Memory B cell (primary cell): ENCODE data around the gene MARK3.
A peak's percentile ranks its signal among the peaks of the same experiment; 100 is the strongest.

Source experiments
- ATAC-seq: fragments of 150-1000 bp; cut with Tn5 transposase; 2 replicates; pipeline ENCODE4 v1.10.0; 2021; ENCODE audit warnings: low read depth, mild to moderate bottlenecking, moderate library complexity
- DNase-seq, 2 donors: peaks; one replicate each; pipeline ENCODE4 v3.0.0; 2022; ENCODE audit warnings: low spot score in 2 of 2
- H3K27ac Mint-ChIP-seq: one replicate; pipeline ENCODE4 v1.8.0; 2022; ENCODE audit warnings: mild to moderate bottlenecking, moderate library complexity, mixed read lengths
- H3K27me3 Mint-ChIP-seq: one replicate; pipeline ENCODE4 v1.8.0; 2022; ENCODE audit warnings: mixed read lengths
- H3K36me3 Mint-ChIP-seq: one replicate; pipeline ENCODE4 v1.8.0; 2022; ENCODE audit warnings: mild to moderate bottlenecking, mixed read lengths
- H3K4me1 Mint-ChIP-seq: one replicate; pipeline ENCODE4 v1.8.0; 2022; ENCODE audit warnings: mixed read lengths
- H3K4me3 Mint-ChIP-seq: one replicate; pipeline ENCODE4 v1.8.0; 2022; ENCODE audit warnings: mild to moderate bottlenecking, moderate library complexity, mixed read lengths
- H3K9me3 Mint-ChIP-seq: one replicate; pipeline ENCODE4 v1.8.0; 2022; ENCODE audit warnings: mixed read lengths

MARK3 gene

DNA sequence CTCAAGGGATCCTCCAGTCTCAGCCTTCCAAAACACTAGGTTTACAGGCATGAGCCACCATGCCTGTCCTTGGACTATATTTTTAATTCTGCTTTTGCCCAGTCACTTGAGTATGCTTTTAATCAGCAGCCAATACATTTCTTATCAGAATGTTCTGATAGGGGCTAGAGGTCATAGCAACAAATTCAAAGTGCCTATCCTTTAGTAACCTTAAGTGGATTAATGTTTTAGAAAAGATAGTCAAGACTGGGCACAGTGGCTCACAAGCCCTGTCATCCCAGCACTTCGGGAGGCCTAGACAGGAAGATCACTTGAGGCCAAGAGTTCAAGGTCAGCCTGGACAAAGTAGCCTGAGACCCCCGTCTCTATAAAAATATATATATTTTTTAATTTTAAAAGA is 100.3 kb downstream of the MARK3 start:
- peaks cover 10% of the 10 kb centered on the region for H3K4me1 Mint-ChIP-seq
- ATAC-seq (no peak), DNase-seq (no peak)
- no peaks in the 10 kb centered on the region for H3K9me3 Mint-ChIP-seq
- peaks cover 12% of the 10 kb centered on the region for H3K36me3 Mint-ChIP-seq
- no peak overlapping the region for H3K27ac Mint-ChIP-seq
- H3K4me3 Mint-ChIP-seq, result no peak overlapping the region
- no peaks in the 10 kb centered on the region for H3K27me3 Mint-ChIP-seq

DNA sequence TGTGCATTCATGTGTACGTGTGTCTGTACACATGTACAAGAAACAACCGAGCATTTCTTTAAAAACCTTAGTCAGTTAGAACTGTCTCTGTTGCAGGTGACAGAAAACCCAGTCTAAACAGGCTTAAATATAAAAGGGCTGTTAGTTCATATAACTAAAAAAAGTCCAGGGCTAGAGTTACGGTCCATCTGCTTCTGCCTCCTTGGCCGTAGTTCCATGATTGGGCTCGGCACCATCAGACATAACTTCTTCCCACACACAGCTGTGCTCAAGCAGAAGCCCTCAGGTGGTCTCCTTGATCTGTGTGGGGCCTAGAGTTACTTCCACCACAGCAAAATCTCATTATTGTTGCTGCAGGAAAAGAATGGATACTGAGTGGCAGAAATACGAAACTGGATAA is 102.9 kb downstream of the MARK3 start:
- H3K27me3 Mint-ChIP-seq, result no peaks in the 10 kb centered on the region
- ATAC-seq (no peak), DNase-seq (no peak)
- H3K27ac Mint-ChIP-seq, result no peak overlapping the region
- H3K4me3 Mint-ChIP-seq, result no peak overlapping the region
- H3K9me3 Mint-ChIP-seq, result no peaks in the 10 kb centered on the region
- no peaks in the 10 kb centered on the region for H3K4me1 Mint-ChIP-seq
- H3K36me3 Mint-ChIP-seq, result peaks cover 18% of the 10 kb centered on the region

DNA sequence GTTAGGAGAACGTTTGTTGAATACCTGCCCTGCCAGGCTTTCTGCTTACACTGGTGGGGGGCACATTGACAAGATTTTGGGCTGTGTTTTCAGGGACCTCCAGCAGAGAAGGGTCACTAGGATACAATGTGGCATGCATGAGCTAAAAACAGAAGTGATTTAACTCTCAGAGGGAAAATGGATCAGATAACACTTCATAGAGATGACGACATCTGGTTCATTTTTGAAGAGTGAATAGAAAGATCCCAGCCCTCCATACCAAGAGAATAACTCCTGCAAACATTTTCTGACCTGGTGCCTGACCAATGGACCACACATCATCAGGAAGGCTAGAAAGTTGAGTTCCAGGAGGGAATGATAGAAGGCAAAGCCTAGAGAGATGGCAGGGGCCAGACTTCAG is 103.7 kb downstream of the MARK3 start:
- DNase-seq, result no peak
- Mint-ChIP-seq H3K36me3 (peaks cover 16% of the 10 kb centered on the region), H3K4me1 (no peaks in the 10 kb centered on the region), H3K4me3 (no peak overlapping the region), H3K27ac (no peak overlapping the region), H3K27me3 (no peaks in the 10 kb centered on the region), H3K9me3 (no peaks in the 10 kb centered on the region)
- ATAC-seq, result no peak

DNA sequence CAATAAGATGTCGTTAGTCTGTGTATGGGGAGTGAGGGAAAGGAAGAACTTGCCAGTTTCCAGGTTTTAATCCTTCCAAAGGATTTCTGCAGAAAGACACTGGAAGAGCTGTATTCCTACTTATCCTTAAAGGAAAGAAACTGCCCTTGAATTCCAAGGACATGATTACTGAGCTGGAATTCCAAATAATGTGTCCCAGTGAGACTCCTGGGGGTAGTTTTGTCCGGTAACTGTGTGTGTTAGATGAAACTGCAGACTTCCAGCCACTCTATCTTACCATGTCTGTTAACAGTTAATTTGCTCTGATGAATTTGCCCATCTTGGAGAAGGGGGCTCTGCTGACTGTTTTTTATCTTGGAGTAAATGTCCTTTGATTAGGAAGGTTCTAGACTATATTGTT is 104.4 kb downstream of the MARK3 start:
- no peaks in the 10 kb centered on the region for H3K4me1 Mint-ChIP-seq
- H3K27ac Mint-ChIP-seq, result no peak overlapping the region
- H3K36me3 Mint-ChIP-seq, result peaks cover 16% of the 10 kb centered on the region
- no peak overlapping the region for H3K4me3 Mint-ChIP-seq
- no peak for DNase-seq
- no peaks in the 10 kb centered on the region for H3K27me3 Mint-ChIP-seq
- no peak for ATAC-seq
- H3K9me3 Mint-ChIP-seq, result no peaks in the 10 kb centered on the region

DNA sequence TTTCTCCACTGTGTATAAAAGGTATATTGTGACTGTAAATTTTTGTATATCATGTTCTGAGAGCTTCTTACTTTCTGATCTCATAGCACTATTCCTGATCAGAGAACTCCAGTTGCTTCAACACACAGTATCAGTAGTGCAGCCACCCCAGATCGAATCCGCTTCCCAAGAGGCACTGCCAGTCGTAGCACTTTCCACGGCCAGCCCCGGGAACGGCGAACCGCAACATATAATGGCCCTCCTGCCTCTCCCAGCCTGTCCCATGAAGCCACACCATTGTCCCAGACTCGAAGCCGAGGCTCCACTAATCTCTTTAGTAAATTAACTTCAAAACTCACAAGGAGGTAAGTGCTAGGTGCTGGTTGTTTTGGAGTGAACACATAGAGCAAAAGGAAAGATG is 106.5 kb downstream of the MARK3 start:
- H3K36me3 Mint-ChIP-seq, result peaks cover 16% of the 10 kb centered on the region
- H3K4me1 Mint-ChIP-seq, result no peaks in the 10 kb centered on the region
- DNase-seq, result no peak
- no peaks in the 10 kb centered on the region for H3K9me3 Mint-ChIP-seq
- ATAC-seq, result no peak
- no peak overlapping the region for H3K4me3 Mint-ChIP-seq
- peak overlapping the region; percentile 21 for H3K27ac Mint-ChIP-seq
- H3K27me3 Mint-ChIP-seq, result no peaks in the 10 kb centered on the region

DNA sequence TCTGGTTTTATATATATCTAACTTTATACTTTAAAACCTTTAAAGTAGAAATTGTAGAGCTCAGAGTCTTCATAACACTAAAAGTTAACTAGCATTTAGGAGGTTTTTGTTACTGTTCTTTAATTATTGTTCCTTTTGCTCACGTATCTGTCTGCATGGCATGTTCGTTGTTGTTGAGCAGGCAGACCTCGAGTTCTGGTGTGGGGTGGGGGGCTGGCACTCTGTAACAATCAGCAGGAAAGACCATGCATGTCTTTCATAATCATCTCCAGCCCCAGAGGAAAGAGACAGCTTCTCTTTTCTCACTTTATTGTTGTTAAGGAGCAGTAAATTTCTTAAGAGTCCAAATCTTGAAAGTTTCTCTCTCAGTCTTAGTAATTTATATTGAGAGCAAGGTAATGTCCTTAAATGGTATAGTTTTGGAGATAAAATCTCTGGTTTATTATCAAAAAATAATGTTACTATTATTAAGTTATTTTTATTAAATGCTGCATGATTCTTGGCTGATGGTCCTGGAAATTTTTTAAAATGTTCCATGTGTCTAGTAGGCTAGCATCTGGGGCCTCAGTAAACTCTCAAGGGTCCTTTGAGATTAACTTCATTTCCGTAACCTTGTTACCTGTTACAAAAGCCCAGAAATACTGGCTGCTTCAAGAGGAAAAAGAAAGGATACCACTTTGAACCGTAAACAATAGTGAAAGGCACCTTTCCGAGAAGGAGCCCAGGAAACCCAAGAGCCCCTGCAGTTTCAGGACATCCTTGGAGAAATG is 107.1 kb downstream of the MARK3 start:
- Mint-ChIP-seq H3K27ac (no peak overlapping the region), H3K36me3 (peaks cover 15% of the 10 kb centered on the region), H3K9me3 (no peaks in the 10 kb centered on the region), H3K4me1 (no peaks in the 10 kb centered on the region), H3K27me3 (no peaks in the 10 kb centered on the region), H3K4me3 (no peak overlapping the region)
- DNase-seq (no peak), ATAC-seq (no peak)

DNA sequence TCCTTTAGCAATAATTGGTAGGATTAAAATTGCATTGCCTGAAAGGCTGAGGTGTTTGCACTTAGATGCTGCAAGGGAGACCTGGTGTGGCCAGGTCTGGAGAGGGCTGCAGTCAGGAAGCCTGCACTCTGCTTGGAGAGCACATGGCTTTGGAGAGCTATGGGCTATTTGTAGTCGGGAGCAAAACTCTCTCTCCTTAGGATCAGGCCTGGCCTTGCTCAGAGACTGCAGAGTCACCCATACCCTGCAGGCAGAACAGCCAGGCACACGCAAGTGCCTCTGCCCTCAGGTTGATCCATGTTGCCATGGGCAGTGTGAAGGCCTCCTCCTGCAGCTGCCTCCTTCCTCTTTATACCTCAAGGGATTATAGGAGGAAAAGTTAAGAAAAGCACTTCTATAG is 110.6 kb downstream of the MARK3 start:
- Mint-ChIP-seq H3K4me1 (peaks cover 4% of the 10 kb centered on the region), H3K4me3 (no peak overlapping the region), H3K36me3 (peaks cover 10% of the 10 kb centered on the region), H3K9me3 (no peaks in the 10 kb centered on the region), H3K27me3 (no peaks in the 10 kb centered on the region), H3K27ac (no peak overlapping the region)
- DNase-seq (no peak), ATAC-seq (no peak)

DNA sequence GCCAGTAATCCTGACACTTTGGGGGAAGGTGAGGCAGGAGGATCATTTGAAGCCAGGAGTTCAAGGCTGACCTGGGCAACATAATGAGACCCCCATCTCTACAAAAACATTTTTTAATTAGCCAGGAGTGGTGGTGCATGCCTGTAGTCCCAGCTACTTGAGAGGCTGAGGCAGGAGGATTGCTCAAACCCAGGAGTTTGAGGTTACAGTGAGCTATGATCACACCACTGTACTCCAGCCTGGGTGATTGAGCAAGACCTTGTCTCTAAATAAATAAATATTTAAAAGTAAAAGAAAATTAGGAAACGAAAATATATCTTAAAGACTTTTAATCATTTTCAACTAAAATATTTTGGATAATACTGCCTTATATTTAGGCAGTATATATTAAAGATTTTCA is 111.6 kb downstream of the MARK3 start:
- Mint-ChIP-seq H3K36me3 (peaks cover 7% of the 10 kb centered on the region), H3K4me1 (peaks cover 4% of the 10 kb centered on the region), H3K27me3 (no peaks in the 10 kb centered on the region), H3K27ac (no peak overlapping the region), H3K9me3 (no peaks in the 10 kb centered on the region), H3K4me3 (no peak overlapping the region)
- DNase-seq (no peak), ATAC-seq (no peak)

DNA sequence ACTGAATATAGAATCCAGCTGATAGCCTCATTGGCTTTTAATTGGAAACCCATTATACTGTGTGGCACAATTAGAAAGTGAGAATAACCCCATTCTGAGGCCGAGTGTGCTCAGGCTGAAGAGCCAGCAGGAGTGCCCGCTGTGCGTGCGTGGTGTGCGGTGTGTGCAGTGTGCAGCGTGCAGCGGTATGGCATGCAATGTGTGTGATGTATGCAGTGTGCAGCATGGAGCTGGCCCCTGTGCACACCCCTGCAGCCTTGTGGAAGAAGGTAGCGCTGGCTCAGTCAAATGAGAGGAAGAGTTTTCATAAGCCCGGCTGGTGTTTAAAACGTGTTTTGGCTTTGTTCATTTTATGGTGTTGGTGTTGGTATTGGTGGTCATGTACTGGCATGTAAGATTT is 114.5 kb downstream of the MARK3 start:
- Mint-ChIP-seq H3K27ac (peak overlapping the region; percentile 45), H3K27me3 (no peaks in the 10 kb centered on the region), H3K4me1 (peaks cover 4% of the 10 kb centered on the region), H3K4me3 (no peak overlapping the region), H3K9me3 (no peaks in the 10 kb centered on the region), H3K36me3 (peaks cover 18% of the 10 kb centered on the region)
- ATAC-seq (no peak), DNase-seq (no peak)

DNA sequence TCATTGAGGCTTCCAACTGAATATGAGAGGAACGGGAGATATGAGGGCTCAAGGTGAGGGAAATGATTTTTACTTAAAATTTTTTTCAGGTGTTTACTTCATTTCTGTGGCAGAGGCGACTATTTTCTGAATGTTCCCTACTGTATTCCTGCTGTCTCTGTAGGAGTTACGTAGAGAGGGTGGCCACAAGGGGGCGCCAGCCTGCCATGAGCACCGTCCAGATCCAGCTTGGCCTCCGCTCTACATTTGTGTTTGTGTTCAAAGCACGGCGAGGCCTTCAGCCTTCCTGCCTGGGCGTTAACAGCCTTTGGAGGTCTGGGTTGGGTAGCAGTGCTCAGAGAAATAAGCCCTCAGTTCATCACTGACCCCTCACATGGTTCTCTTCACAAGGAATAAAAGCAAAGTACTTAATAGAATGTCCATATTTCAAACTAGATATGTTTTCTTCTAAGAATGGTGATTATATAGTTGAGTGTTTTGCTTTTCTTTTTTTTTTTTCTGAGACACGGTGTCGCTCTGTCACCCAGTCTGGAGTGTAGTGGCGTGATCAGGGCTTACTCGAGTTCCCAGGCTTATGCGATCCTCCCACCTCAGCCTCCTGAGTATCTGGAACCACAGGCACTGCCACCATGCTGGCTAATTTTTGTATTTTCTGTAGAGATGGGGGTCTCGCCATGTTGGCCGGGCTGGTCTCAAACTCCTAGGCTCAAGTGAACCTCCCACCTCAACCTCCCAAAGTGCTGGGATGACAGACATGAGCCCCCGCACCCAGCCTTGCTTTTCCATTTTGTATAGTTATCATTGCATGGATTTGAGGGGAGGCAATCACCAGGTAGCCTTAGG is 115.2 kb downstream of the MARK3 start:
- no peaks in the 10 kb centered on the region for H3K27me3 Mint-ChIP-seq
- ATAC-seq, result peak; percentile 92
- H3K4me1 Mint-ChIP-seq, result peaks cover 9% of the 10 kb centered on the region
- peak overlapping the region; percentile 45 for H3K27ac Mint-ChIP-seq
- no peaks in the 10 kb centered on the region for H3K9me3 Mint-ChIP-seq
- no peak overlapping the region for H3K4me3 Mint-ChIP-seq
- DNase-seq, result peak; percentile 67
- H3K36me3 Mint-ChIP-seq, result peaks cover 24% of the 10 kb centered on the region

DNA sequence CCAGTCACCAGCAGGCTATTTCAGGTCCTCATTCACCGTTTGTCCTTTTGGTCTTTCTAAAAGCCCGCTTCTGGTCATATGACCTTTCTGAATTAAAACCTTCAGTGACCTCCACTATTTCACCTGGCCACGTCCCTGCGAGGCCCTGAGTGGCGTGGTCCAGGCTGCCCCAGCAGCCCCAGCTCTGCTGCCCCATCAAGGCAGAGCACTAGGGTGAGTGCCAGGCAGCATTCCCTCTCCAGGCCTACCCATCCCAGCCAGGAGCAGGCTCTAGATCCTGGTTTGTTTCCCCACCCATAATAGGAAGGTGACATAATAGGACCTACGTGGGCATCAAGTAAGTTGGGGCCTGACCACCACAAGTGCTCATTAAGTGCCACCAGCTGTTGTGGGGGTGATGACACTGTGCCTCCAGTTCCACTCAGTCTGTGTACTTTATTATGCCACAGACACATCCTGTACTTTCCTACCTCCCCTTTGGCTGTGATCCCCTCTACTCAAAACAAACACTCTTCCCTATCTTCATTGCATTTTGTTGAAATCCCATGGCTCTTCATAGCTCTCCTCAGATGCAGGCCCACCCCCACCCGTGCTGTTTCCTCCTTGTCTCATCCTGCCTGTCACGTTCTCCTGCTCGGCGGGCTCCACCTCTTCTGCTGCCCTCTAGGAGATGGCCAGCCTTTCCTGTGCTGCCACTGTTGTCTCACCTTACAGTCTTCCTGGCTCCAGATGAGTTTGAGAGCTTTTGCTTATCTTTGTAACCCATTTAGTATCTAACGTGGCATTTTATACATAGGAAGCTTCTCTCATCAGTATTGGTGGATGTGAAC is 116.0 kb downstream of the MARK3 start:
- no peak overlapping the region for H3K4me3 Mint-ChIP-seq
- H3K36me3 Mint-ChIP-seq, result peaks cover 27% of the 10 kb centered on the region
- no peak overlapping the region for H3K27ac Mint-ChIP-seq

DNA sequence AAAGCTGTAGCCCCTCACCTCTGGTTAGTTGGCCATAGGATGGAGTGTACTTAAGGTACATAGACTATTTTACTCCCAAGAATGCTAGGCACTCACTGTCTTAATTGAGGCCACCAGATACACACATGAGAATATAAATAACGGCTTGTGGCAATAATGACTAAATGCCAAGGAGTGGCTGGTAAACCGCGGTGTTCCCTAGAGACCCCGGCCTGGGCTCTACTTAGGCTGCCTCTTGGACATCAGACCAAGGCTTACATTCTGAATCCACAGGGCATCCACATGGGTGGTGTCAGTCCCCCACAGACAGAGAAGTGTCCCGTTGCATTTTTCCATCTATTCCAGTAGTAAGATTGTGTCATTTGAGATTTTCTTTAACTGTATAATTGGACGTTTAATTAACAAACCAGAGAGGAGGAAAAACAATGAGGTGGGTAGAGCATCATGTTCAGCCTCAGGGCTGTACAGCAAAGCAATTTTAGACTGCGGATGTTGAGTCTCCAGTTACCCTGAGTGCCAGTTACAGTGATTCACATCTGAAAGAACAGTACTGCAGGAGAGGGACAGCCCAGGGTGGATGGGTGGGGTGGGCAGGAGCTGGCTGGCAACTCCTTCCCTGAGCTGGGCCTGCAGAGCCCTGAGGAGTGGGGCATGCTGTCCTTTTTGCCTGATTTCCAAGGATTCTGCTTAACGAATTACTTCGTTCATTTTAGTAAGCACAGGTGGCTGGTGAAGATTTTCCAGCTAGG is 116.9 kb downstream of the MARK3 start:
- Mint-ChIP-seq H3K4me3 (no peak overlapping the region), H3K27ac (no peak overlapping the region), H3K4me1 (peaks cover 13% of the 10 kb centered on the region), H3K9me3 (no peaks in the 10 kb centered on the region), H3K36me3 (peaks cover 28% of the 10 kb centered on the region), H3K27me3 (no peaks in the 10 kb centered on the region)
- DNase-seq (no peak), ATAC-seq (no peak)

More for the DNA sequence above, 116.0 kb downstream of the MARK3 start:
- DNase-seq (no peak), ATAC-seq (no peak)
- no peaks in the 10 kb centered on the region for H3K27me3 Mint-ChIP-seq
- peaks cover 11% of the 10 kb centered on the region for H3K4me1 Mint-ChIP-seq
- no peaks in the 10 kb centered on the region for H3K9me3 Mint-ChIP-seq

DNA sequence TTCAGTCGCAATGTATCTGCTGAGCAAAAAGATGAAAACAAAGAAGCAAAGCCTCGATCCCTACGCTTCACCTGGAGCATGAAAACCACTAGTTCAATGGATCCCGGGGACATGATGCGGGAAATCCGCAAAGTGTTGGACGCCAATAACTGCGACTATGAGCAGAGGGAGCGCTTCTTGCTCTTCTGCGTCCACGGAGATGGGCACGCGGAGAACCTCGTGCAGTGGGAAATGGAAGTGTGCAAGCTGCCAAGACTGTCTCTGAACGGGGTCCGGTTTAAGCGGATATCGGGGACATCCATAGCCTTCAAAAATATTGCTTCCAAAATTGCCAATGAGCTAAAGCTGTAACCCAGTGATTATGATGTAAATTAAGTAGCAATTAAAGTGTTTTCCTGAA is 117.7 kb downstream of the MARK3 start:
- ATAC-seq (no peak), DNase-seq (no peak)
- Mint-ChIP-seq H3K4me3 (no peak overlapping the region), H3K27ac (no peak overlapping the region), H3K36me3 (peaks cover 28% of the 10 kb centered on the region), H3K4me1 (peaks cover 16% of the 10 kb centered on the region), H3K9me3 (no peaks in the 10 kb centered on the region), H3K27me3 (no peaks in the 10 kb centered on the region)
